Measurements from ENCODE around the gene RAB11FIP5.

The RAB11FIP5 gene, protein sequence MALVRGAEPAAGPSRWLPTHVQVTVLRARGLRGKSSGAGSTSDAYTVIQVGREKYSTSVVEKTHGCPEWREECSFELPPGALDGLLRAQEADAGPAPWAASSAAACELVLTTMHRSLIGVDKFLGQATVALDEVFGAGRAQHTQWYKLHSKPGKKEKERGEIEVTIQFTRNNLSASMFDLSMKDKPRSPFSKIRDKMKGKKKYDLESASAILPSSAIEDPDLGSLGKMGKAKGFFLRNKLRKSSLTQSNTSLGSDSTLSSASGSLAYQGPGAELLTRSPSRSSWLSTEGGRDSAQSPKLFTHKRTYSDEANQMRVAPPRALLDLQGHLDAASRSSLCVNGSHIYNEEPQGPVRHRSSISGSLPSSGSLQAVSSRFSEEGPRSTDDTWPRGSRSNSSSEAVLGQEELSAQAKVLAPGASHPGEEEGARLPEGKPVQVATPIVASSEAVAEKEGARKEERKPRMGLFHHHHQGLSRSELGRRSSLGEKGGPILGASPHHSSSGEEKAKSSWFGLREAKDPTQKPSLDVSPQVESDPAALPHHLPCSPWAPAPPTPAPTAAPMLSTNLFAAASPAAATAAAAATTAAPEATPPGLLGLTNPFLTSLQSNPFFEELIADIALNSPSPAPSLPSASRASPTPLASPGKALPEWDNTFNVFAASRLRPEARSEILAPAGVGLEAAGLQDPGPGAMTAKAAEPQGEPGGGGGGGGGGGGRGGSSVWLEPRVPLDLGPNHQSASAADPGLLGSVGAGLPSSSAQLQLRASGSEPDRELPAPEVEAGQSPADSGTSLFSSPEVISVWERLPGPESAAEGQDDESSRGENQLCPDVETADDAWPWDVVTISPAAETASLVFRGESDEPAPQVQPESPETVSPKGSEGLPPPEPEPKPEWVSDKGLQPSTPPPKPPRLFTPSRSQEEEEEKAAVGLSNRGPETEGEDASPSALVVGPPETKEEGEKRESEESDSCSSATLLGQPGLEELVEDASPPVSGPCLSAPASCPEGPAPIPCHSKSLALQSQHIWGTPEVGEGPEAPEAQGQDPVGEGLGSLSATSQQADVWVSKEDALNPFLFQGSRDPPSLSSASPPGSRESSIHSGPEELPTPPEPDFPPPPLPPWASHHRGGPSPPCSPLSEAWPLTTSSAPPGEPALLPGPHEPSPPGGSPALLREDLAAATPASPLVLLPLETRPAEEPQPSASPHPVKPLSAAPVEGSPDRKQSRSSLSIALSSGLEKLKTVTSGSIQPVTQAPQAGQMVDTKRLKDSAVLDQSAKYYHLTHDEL (N-terminal part only)

DNA sequence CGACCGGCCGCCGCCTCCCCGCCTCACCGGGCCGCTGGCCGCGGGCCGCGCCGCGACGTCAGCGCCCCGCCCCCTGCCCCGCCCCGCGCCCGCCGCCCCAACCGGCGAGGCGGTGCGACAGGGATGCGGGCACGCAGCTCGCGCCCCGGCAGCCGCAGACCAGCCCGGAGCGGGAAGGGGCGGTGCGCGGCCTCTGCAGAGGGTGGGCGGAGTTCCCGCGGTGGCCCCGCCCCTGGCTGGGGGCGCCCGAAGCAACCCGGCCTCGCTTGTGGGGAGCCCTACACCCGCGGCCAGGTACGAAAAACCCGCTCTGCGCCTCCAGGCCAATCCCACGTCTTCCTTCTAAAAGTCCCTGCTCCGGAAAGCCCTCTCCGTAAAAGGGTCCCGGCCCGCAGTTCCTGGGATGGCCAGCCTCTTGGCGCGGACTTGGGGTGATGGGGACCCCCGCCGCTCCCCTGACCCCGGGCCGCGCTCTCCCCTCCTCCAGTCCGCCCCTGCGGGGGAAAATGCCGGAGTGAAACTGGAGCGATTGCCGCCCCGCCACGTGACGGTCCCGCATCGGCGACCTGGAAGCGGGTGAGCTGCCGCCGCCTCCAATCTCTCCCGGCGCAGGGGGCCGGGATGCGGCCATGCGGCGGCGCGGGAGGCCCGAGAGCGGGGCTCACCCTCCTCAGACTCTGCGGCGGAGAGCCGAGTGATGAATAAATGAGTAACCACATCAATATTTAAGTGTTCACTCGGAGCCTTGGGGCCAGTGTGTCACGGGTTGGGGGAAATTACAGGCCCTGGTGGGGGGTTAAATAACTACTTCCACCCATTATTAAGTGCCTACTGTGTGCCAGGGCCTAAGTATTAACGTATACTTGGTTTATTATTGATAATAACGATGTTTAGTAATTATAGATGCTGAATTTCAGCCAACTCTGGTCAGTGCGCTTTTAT is at the start of gene RAB11FIP5:
Gene RAB11FIP5, minus strand, starts transcription at position 36 of the 942 bp plus-strand sequence. CDS start 171 bp downstream, outside the sequence.
- TF ChIP-seq, protein P1, sequence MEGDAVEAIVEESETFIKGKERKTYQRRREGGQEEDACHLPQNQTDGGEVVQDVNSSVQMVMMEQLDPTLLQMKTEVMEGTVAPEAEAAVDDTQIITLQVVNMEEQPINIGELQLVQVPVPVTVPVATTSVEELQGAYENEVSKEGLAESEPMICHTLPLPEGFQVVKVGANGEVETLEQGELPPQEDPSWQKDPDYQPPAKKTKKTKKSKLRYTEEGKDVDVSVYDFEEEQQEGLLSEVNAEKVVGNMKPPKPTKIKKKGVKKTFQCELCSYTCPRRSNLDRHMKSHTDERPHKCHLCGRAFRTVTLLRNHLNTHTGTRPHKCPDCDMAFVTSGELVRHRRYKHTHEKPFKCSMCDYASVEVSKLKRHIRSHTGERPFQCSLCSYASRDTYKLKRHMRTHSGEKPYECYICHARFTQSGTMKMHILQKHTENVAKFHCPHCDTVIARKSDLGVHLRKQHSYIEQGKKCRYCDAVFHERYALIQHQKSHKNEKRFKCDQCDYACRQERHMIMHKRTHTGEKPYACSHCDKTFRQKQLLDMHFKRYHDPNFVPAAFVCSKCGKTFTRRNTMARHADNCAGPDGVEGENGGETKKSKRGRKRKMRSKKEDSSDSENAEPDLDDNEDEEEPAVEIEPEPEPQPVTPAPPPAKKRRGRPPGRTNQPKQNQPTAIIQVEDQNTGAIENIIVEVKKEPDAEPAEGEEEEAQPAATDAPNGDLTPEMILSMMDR (IDR thresholded peaks at IDR 0.05; ENCODE audit: control insufficient read depth, insufficient read depth, low read depth, low read length, missing control alignments): no peak
- peak; percentile 32 for DNase-seq (ENCODE audit: low read depth)
- H3K4me3 ChIP-seq (ENCODE audit: control insufficient read depth, low read depth, low read length): peak within 1 kb of the TSS; percentile 89

DNA sequence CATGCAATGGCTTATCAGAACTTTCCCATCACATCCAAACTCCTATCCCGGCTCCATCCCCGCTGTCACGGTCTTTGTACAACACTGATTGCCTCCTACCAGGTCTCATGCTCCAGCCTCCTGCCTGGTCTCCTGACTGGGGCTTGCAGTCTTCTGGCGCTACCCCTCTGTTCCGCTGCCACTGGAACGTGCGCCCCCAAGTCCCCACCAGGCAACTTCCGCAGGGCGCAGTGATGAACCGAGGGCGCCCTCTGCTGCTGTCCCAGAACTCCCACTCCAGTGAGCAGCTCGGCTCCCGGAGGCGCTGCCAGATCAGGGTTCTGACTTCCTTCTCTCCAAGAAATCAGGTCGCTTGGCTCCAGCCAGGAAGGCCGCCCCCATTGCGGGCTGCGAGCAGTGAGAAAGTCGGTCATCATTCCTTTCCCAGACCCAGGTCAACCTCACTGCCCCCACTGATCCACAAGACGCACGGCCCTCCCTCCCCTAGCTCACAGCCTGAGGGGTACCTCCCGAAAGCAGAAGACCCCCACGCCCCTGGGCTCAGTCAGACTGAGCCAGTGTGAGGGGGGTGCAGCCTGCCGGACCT is 43.9 kb upstream of the RAB11FIP5 start:
- no peak for DNase-seq (ENCODE audit: low read depth)
- TF ChIP-seq, protein P1 (IDR thresholded peaks at IDR 0.05; ENCODE audit: control insufficient read depth, insufficient read depth, low read depth, low read length, missing control alignments): peak; percentile 98
- H3K4me3 ChIP-seq (ENCODE audit: control insufficient read depth, low read depth, low read length): no peak overlapping the region

DNA sequence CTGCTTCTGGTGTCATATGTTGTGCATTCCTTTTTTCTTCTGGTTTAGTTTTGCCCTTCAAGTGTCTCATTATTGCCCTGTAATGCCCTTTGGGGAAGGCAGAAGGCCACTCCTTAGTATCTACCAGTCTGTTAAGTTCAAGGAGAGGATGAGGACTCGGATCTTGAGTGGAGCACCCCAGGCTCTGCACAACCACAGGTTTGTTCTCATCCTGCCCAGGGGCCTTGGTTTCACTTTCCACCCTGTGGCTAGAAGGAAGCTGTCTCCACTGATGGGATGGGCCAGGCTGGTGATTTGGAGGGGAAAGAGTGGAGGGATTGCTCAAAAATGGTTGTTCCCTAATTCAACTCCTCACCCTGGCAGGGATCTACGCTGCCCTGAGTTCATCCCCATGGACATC is 30.2 kb upstream of the RAB11FIP5 start:
- H3K4me3 ChIP-seq (ENCODE audit: control insufficient read depth, low read depth, low read length): no peak overlapping the region
- DNase-seq (ENCODE audit: low read depth): no peak
- TF ChIP-seq, protein P1 (IDR thresholded peaks at IDR 0.05; ENCODE audit: control insufficient read depth, insufficient read depth, low read depth, low read length, missing control alignments): no peak

DNA sequence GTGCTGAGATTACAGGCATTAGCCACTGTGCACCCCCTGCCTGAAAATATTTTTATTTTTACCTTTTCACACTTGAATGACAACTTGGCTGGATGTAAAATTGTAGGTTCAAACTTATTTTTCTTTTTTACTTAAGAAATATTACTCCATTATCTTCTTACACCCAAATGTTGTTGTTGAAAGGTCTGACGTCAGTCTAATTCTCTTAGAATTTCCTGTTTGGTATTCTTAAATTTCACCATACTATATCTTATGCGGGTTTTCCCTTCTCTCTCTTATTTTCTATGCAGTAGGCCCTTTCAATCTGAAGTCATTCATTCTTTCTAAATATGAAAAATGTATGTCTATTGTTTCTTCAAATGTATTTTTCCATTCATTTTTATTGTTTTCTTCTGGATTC is 29.1 kb upstream of the RAB11FIP5 start:
- no peak for DNase-seq (ENCODE audit: low read depth)
- TF ChIP-seq, protein P1 (IDR thresholded peaks at IDR 0.05; ENCODE audit: control insufficient read depth, insufficient read depth, low read depth, low read length, missing control alignments): no peak
- H3K4me3 ChIP-seq (ENCODE audit: control insufficient read depth, low read depth, low read length): no peak overlapping the region

DNA sequence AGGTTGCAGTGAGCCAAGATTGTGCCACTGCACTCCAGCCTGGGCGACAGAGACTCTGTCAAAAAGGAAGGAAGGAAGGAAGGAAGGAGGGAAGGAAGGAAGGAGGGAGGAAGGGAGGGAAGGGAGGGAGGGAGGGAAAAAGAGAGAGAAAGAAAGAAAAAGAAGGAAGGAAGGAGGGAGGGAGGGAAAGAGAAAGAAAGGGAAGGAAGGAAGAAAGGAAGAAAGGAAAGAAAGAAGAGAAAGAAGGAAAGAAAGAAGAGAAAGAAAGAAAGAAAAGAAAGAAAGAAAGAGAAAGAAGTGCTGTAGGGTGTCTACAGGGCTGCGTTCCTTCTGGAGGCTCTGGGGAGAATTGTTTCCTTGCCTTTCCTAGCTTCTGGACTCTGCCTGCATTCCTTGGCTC is 22.5 kb upstream of the RAB11FIP5 start:
- no peak for DNase-seq (ENCODE audit: low read depth)
- TF ChIP-seq, protein P1 (IDR thresholded peaks at IDR 0.05; ENCODE audit: control insufficient read depth, insufficient read depth, low read depth, low read length, missing control alignments): no peak
- H3K4me3 ChIP-seq (ENCODE audit: control insufficient read depth, low read depth, low read length): no peak overlapping the region

All from AG09309 (cell line).